Activated naive CD8-positive, alpha-beta T cell treated with anti-CD3 and anti-CD28 coated beads, Interleukin-2, amount 10 ng/mL, durations not matched to agents 7 days and 5 days (primary cell): Measurements from ENCODE around the gene TBC1D17. TPM values are rescaled to one million over a fixed set of nuclear protein-coding genes. Genes with fewer than 3 reads are reported as not detected.

Source experiments
- ATAC-seq: fragments of 150-1000 bp; cut with Tn5 transposase; one replicate; pipeline ENCODE4 v1.10.0; 2021; ENCODE audit warnings: low read depth, moderate library complexity
- POLR2A ChIA-PET: fragments of 350-600 bp; sonication (Branson Sonifier 250); formaldehyde crosslinking; loops from one replicate; lab custom pipeline; 2021; ENCODE audit warnings: antibody characterized with exemption; lab: Charles Lee
- DNase-seq: peaks from one replicate; pipeline ENCODE4 v3.0.0; 2021
- H3K27ac Mint-ChIP-seq: one replicate; pipeline ENCODE4 v1.8.0; 2022; ENCODE audit warnings: mild to moderate bottlenecking, mixed read lengths
- H3K27me3 Mint-ChIP-seq: one replicate; pipeline ENCODE4 v1.8.0; 2022; ENCODE audit warnings: mild to moderate bottlenecking, moderate library complexity, mixed read lengths
- H3K36me3 Mint-ChIP-seq: one replicate; pipeline ENCODE4 v1.8.0; 2021; ENCODE audit warnings: mild to moderate bottlenecking, mixed read lengths
- H3K4me1 Mint-ChIP-seq: one replicate; pipeline ENCODE4 v1.8.0; 2021; ENCODE audit warnings: mixed read lengths
- H3K4me3 Mint-ChIP-seq: one replicate; pipeline ENCODE4 v1.8.0; 2022; ENCODE audit warnings: mild to moderate bottlenecking, moderate library complexity, mixed read lengths
- H3K9me3 Mint-ChIP-seq: one replicate; pipeline ENCODE4 v1.8.0; 2021; ENCODE audit warnings: mixed read lengths
- total RNA-seq, 2 experiments: library from RNA; stranded (reverse); gene quantifications; one replicate each; pipeline ENCODE4 v1.2.3, GENCODE V29; 2021

Gene TBC1D17
- total RNA-seq = 10 to 100 TPM; 51.3 to 53.4 TPM

- Mint-ChIP-seq H3K4me1 (peaks cover 25% of the 10 kb centered on the region), H3K27me3 (no peaks in the 10 kb centered on the region), H3K4me3 (no peak within 1 kb of the TSS), H3K36me3 (peaks cover 9% of the 10 kb centered on the region), H3K9me3 (no peaks in the 10 kb centered on the region), H3K27ac (no peak within 1 kb of the TSS)
- POLR2A ChIA-PET = interaction anchor here (0.6 to 3.1 kb wide), 14 partner anchors 8 to 160 kb away, joined by 3 to 25 read pairs (median 5); partner anchors contain the start of genes ATF5, FUZ, IL4I1 and NUP62
- ATAC-seq = peak; percentile 72
- peak; percentile 94 for DNase-seq
Measured at GRCh38 chr19:49877020-49877878, at the start of gene TBC1D17, which contains the start of gene AKT1S1. TBC1D17 (plus strand) TSS chr19:49877702; CDS start chr19:49877724, 22 bp downstream. AKT1S1 (minus strand) TSS chr19:49877355; CDS start chr19:49873295, 4,060 bp downstream.

DNA sequence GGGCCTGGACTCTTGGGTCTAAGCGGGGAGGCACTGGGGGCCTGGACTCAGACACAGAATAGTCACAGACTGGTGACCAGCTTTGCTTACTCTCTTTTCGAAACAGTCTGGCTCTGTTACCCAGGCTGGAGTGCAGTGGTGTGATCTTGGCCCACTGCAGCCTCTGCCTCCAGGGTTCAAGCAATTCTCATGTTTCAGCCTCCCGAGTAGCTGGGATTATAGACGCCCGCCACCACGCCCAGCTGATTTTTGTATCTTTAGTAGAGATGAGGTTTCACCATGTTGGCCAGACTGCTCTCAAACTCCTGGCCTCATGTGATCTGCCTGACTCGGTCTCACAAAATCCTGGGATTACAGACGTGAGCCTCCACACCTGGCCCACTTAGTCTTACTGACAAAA lies 48.3 kb upstream of the TBC1D17 start:
- Mint-ChIP-seq H3K4me1 (peaks cover 14% of the 10 kb centered on the region), H3K27ac (no peak overlapping the region), H3K4me3 (no peak overlapping the region), H3K27me3 (no peaks in the 10 kb centered on the region), H3K9me3 (no peaks in the 10 kb centered on the region), H3K36me3 (peaks cover 8% of the 10 kb centered on the region)
- ATAC-seq (no peak), DNase-seq (no peak)
- POLR2A ChIA-PET = no interaction called here

GRCh38 chr19:49829721-49830120 lies 47.8 kb upstream of the TBC1D17 start:
- POLR2A ChIA-PET = no interaction called here
- DNase-seq (no peak), ATAC-seq (no peak)
- Mint-ChIP-seq H3K4me3 (no peak overlapping the region), H3K36me3 (peaks cover 8% of the 10 kb centered on the region), H3K27me3 (no peaks in the 10 kb centered on the region), H3K9me3 (no peaks in the 10 kb centered on the region), H3K27ac (no peak overlapping the region), H3K4me1 (peaks cover 14% of the 10 kb centered on the region)

GRCh38 chr19:49830766-49831165 lies 46.7 kb upstream of the TBC1D17 start:
- peak overlapping the region; percentile 63 for H3K27ac Mint-ChIP-seq
- no peak for DNase-seq
- ATAC-seq = no peak
- POLR2A ChIA-PET = interaction anchor here (0.5 to 1.0 kb wide), 3 partner anchors 9 to 20 kb away, joined by 3 read pairs; no protein-coding TSS in a partner anchor
- H3K9me3 Mint-ChIP-seq = no peaks in the 10 kb centered on the region
- no peak overlapping the region for H3K4me3 Mint-ChIP-seq
- H3K4me1 Mint-ChIP-seq = peaks cover 16% of the 10 kb centered on the region
- peaks cover 9% of the 10 kb centered on the region for H3K36me3 Mint-ChIP-seq
- H3K27me3 Mint-ChIP-seq = no peaks in the 10 kb centered on the region

DNA sequence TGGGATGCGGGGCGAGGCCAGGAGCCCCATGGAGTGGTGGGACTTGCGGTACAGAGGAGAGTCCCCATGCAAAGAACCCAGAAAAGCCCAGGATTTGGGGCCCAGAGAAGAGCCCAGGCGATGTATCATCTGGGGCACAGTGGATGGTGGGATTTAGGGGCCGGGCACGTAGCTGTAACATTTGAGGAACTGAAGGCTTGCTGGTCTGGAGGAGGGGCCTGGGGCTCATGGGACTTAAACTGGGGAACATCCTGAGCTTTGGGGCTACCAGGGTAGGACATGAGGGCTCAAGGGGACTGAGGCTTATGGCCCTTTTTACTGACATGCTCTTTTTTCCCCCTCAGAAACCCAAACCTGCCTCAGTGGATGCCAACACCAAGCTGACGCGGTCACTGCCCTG lies 45.9 kb upstream of the TBC1D17 start:
- H3K27ac Mint-ChIP-seq = no peak overlapping the region
- peaks cover 9% of the 10 kb centered on the region for H3K36me3 Mint-ChIP-seq

DNA sequence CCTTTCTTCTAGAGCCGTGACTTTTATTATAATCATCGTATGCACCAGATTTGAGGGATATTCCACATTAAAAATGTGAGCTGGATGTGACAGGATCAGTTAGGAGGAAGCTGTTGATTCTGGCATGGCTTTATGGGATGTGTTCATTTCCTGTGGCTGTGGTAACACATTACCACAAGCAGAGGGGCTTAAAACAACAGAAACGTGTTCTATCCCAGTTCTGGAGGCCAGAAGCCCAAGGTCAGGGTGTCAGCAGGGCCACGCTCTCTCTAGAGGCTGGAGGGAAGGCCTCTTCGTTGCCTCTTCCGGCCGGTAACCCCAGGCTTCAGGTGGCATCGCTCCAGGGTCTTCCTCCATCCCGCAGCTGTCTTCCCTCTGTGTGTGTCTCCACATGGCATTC lies 44.9 kb upstream of the TBC1D17 start:
- POLR2A ChIA-PET = interaction anchor here (0.6 to 1.4 kb wide), 2 partner anchors 15 to 97 kb away, joined by 3 read pairs; partner anchors contain the start of genes MED25 and NUP62
- H3K4me3 Mint-ChIP-seq = peak overlapping the region; percentile 12
- ATAC-seq = no peak
- H3K9me3 Mint-ChIP-seq = no peaks in the 10 kb centered on the region
- H3K27me3 Mint-ChIP-seq = no peaks in the 10 kb centered on the region
- peak overlapping the region; percentile 76 for H3K27ac Mint-ChIP-seq
- DNase-seq = no peak
- peaks cover 21% of the 10 kb centered on the region for H3K4me1 Mint-ChIP-seq
- H3K36me3 Mint-ChIP-seq = peaks cover 11% of the 10 kb centered on the region

More for the DNA sequence above, 45.9 kb upstream of the TBC1D17 start:
- H3K4me1 Mint-ChIP-seq = peaks cover 16% of the 10 kb centered on the region
- ATAC-seq (no peak), DNase-seq (no peak)
- H3K9me3 Mint-ChIP-seq = no peaks in the 10 kb centered on the region
- POLR2A ChIA-PET = interaction anchor here (1.0 to 1.4 kb wide), 2 partner anchors 19 to 98 kb away, joined by 3 read pairs; partner anchors contain the start of genes NUP62 and PTOV1
- H3K27me3 Mint-ChIP-seq = no peaks in the 10 kb centered on the region
- H3K4me3 Mint-ChIP-seq = no peak overlapping the region

DNA sequence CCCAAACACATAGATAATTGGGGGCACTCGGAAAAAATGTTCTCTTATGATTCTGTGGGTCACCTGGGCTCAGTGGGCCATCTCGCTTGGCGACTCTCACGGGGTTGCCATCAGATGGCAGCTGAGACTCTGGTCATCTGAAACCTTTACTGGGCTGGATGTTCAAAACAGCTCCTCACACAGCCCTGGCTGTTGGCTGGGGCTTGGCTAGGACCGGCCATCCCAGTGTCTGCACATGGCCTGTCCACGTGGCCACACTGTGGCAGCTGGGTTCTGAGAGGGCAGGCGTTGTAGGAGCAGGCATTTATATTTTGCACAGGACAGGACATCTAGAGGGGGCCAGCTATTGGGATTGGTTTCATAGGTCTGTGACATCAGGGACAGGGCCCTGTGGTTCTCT lies 43.9 kb upstream of the TBC1D17 start:
- no peak overlapping the region for H3K4me3 Mint-ChIP-seq
- H3K36me3 Mint-ChIP-seq = peaks cover 16% of the 10 kb centered on the region
- no peak for ATAC-seq
- peak overlapping the region; percentile 61 for H3K27ac Mint-ChIP-seq
- H3K27me3 Mint-ChIP-seq = no peaks in the 10 kb centered on the region
- no peaks in the 10 kb centered on the region for H3K9me3 Mint-ChIP-seq
- no peak for DNase-seq
- peaks cover 26% of the 10 kb centered on the region for H3K4me1 Mint-ChIP-seq
- POLR2A ChIA-PET = interaction anchor here (0.6 kb wide), 1 partner anchor 20 kb away, joined by 3 read pairs; the partner anchor contains the start of gene FUZ

GRCh38 chr19:49835562-49835961 lies 41.9 kb upstream of the TBC1D17 start:
- POLR2A ChIA-PET = no interaction called here
- Mint-ChIP-seq H3K27me3 (no peaks in the 10 kb centered on the region), H3K4me1 (peaks cover 26% of the 10 kb centered on the region), H3K27ac (no peak overlapping the region), H3K4me3 (no peak overlapping the region), H3K36me3 (peaks cover 24% of the 10 kb centered on the region), H3K9me3 (no peaks in the 10 kb centered on the region)
- ATAC-seq (no peak), DNase-seq (no peak)

DNA sequence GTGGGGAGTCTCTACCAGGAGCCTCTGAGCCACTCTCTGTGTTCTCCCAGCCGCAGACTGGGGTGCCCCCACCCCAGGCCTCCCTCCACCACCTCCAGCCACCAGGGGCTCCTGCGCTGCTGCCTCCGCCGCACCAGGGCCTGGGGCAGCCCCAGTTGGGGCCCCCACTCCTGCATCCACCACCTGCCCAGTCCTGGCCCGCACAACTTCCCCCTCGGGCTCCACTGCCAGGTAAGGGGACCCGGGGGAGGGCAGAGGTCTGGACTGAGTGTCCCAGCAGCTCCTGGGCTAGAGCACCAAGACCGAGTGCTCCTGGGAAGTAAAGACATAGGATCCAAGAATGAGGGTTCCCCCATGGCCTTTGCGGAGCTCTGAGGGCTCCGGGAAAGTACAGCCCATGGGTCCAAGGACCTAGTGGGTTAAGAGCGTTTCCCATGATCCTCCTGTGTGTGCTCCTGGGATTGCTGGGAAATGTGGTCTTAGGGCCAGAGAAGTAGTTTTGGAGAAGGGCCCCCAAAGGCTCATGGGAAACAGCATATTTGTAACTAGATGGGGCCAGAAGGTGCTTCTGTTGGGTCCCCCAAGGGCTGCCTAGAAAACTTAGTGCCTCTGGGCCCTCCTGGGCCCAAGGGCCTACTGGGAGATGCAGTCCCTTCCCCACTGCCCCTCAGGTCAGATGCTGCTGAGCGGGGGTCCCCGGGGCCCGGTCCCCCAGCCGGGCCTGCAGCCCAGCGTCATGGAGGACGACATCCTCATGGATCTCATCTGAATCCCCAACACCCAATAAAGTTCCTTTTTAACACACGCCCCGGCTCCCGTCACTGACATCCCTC lies 41.1 kb upstream of the TBC1D17 start:
- no peak overlapping the region for H3K27ac Mint-ChIP-seq
- H3K4me3 Mint-ChIP-seq = no peak overlapping the region
- DNase-seq (no peak), ATAC-seq (no peak)
- POLR2A ChIA-PET = interaction anchor here (0.9 kb wide), 1 partner anchor 15 kb away, joined by 3 read pairs; the partner anchor contains the start of gene PTOV1
- H3K4me1 Mint-ChIP-seq = peaks cover 26% of the 10 kb centered on the region
- no peaks in the 10 kb centered on the region for H3K27me3 Mint-ChIP-seq
- peaks cover 27% of the 10 kb centered on the region for H3K36me3 Mint-ChIP-seq
- no peaks in the 10 kb centered on the region for H3K9me3 Mint-ChIP-seq

GRCh38 chr19:49837009-49837310 lies 40.5 kb upstream of the TBC1D17 start:
- no peaks in the 10 kb centered on the region for H3K27me3 Mint-ChIP-seq
- peaks cover 23% of the 10 kb centered on the region for H3K4me1 Mint-ChIP-seq
- H3K9me3 Mint-ChIP-seq = no peaks in the 10 kb centered on the region
- POLR2A ChIA-PET = interaction anchor here (0.9 kb wide), 1 partner anchor 14 kb away, joined by 3 read pairs; the partner anchor contains the start of gene PTOV1
- DNase-seq (no peak), ATAC-seq (no peak)
- peaks cover 25% of the 10 kb centered on the region for H3K36me3 Mint-ChIP-seq
- H3K27ac Mint-ChIP-seq = no peak overlapping the region
- H3K4me3 Mint-ChIP-seq = no peak overlapping the region

DNA sequence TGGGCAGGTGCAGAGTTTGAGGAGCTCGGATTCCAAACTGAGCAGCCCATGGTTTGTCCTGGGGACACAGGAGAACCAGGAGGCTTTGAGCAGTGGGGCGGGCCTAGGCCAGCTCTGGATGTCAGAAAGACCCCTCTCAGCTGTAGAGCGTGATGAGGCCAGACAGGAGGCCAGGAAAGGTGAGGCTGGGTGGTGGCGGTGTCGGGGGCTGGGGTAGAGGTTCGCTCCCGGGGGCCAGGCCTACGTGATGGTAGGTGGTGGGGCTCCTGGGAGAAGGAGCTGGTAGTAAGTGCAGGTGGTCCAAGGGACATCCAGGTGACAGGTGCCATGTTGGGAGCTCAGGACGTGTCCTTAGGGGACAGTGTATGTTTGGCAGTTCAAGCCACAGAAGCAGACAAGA lies 40.1 kb upstream of the TBC1D17 start:
- Mint-ChIP-seq H3K4me3 (no peak overlapping the region), H3K4me1 (peaks cover 20% of the 10 kb centered on the region), H3K27me3 (no peaks in the 10 kb centered on the region), H3K9me3 (no peaks in the 10 kb centered on the region), H3K27ac (peak overlapping the region; percentile 9), H3K36me3 (peaks cover 24% of the 10 kb centered on the region)
- POLR2A ChIA-PET = interaction anchor here (0.9 kb wide), 1 partner anchor 14 kb away, joined by 3 read pairs; the partner anchor contains the start of gene PTOV1
- DNase-seq = no peak
- no peak for ATAC-seq

DNA sequence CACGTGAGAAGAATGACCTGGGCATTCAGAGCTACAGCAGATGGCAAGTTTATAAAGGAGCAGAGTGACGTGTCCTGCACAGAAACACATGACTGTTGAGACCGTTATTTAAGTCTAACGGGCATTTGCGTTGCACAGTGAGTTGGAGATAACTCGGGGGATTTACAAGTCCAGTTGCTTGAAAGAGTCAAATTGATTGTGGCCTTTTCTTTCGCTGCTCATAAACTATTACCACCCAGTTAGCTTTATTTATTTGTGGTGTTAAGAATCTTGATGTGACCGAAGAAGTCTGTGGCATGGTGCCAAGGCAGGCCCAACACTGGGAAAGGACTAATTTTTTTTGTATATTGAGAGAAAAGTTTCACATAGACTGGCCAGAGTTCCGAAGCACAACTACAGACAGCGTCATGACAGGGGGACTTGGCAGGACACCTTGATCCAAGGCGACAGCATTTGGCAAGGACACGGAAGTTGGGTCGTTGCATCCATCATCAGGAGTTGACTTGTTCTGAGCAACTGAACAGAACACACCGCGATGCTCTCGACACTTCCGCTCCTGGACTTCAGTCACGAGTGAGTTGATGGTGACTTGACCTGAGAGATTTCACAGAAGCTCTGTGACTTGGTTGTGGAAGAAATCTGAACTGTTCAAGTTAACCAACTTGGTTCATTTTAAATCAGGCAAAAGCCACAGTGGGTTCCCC lies 38.5 kb upstream of the TBC1D17 start:
- Mint-ChIP-seq H3K27me3 (no peaks in the 10 kb centered on the region), H3K4me3 (no peak overlapping the region), H3K27ac (no peak overlapping the region), H3K9me3 (no peaks in the 10 kb centered on the region), H3K4me1 (peaks cover 12% of the 10 kb centered on the region), H3K36me3 (peaks cover 21% of the 10 kb centered on the region)
- DNase-seq = no peak
- ATAC-seq = no peak
- POLR2A ChIA-PET = no interaction called here
